NCI-H1694 (cell line): ENCODE measurements around the gene SPINT2.
"Not testable (repeated sequence)": the region's sequence is repeated elsewhere in the genome, so short reads cannot be mapped to it uniquely, and the experiment has no call there.

Source experiments
- DNase-seq: peaks from one replicate; lab custom pipeline; 2025; lab: John Stamatoyannopoulos, UW

The SPINT2 gene

DNA sequence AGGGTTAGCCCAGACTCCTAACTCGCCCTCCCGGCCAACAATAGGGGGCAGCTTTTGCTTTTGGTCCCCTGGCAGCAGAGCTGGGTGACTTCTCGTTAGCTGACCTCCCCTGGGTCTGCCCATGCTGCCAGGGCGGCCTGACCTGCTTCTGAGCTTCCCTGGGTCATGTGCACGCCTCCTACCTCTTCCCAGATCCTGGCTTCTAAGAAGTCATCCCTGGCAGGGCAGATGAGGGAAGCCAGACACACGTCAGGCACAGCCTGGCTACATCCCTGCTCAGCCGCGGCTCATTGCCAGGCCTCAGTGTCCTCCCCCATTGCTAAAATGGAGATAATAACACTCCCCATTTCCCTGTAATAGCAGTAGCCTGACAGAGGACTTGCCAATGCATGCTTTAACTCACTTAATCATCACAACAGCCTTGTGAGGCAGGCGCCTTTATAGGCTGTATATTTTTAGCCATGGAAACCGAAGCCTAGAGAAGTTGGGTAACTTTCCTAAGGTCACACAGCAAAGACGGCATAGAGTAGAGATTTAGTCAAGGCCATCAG lies 57.3 kb downstream of the SPINT2 start:
- DNase-seq: no peak

GRCh38 chr19:38323291-38323690 lies 58.9 kb downstream of the SPINT2 start:
- no peak for DNase-seq

DNA sequence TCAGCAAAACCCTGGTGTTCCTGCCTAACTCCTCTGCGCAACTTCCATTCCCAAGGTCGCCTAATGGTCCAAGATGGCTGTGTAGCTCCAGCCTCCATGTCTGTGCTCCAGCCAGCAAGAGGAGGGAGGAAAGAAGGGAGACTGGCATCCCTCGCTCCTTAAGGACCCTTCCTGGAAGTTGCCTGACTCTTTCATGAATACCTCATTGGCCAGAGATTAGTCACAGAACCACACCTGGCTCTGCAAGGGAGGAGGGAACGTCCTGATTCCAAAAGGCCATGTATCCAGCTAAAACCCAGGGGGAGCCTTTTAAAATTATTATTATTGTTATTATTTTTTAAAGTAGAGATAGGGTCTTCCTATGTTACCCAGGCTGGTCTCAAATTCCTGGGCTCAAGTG lies 60.1 kb downstream of the SPINT2 start:
- no peak for DNase-seq

- no peak for DNase-seq
These were observed 62.2 kb downstream of the SPINT2 start for GRCh38 chr19:38326591-38326990.

DNA sequence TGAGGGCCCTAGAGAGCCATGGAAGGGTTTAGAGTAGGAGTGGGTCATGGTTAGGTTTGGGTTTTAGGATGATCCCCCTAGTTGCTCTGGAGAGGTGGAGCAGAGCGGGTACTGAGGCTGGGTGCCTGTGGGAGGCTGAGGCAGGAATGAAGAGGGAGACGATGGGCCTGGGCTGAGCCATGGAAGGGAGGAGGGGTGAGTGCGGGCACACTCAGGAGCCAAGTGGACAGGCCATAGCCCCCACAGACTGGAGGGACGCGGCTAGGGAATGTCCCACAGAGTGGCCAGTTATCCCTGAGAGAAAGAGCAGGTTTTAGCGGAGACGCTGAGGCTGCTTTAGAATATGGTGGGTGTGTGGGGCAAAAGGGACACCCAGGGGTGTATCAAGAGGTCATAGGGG lies 65.3 kb downstream of the SPINT2 start:
- DNase-seq: no peak

- no peak for DNase-seq
These were observed 67.4 kb downstream of the SPINT2 start for GRCh38 chr19:38331728-38332127.

GRCh38 chr19:38333245-38333644 lies 68.9 kb downstream of the SPINT2 start:
- no peak for DNase-seq

DNA sequence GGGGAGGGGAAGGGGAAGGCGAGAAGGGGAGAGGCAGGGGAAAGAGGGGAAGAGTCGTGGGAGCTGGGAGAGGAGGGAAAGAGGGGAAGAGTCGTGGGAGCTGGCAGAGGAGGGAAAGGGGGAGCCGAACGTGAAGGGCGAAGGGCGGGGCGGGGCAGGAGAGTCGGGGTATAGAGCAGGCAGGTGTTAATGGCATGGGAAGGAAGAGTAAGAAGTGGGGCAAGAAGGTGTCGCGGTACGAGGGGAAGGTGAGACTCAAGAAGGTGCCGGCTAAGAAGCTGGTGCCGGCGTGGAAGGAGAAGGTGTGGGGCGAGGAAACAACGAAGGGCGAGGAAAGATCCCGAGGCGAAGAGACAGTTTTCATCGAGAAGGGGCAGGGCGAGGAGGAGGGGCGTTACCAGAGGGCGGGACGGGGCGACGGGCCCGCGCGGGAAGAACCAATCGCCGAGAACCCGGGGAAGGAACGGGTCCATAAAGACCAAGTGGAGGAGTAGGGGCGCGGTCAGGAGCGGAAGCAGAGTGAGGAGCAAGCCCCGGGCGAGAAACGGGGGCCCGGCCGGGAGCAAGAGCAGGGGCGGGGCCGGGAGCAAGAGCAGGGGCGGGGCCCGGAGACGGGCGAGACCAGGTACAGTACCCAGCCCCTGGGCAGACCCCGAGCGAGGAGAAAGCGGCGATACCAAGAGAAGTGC lies 71.7 kb downstream of the SPINT2 start:
- DNase-seq: peak; percentile 95

- DNase-seq: peak; percentile 69
These were observed 72.4 kb downstream of the SPINT2 start for GRCh38 chr19:38336638-38337359.

- DNase-seq: no peak
These were observed 72.9 kb downstream of the SPINT2 start for GRCh38 chr19:38337360-38337653.

- DNase-seq: not testable (repeated sequence)
These were observed 74.6 kb downstream of the SPINT2 start for GRCh38 chr19:38339011-38339410.

- DNase-seq: no peak
These were observed 76.6 kb downstream of the SPINT2 start for GRCh38 chr19:38340927-38341326.
